ENCODE data around the gene AIDA.

AIDA gene

DNA sequence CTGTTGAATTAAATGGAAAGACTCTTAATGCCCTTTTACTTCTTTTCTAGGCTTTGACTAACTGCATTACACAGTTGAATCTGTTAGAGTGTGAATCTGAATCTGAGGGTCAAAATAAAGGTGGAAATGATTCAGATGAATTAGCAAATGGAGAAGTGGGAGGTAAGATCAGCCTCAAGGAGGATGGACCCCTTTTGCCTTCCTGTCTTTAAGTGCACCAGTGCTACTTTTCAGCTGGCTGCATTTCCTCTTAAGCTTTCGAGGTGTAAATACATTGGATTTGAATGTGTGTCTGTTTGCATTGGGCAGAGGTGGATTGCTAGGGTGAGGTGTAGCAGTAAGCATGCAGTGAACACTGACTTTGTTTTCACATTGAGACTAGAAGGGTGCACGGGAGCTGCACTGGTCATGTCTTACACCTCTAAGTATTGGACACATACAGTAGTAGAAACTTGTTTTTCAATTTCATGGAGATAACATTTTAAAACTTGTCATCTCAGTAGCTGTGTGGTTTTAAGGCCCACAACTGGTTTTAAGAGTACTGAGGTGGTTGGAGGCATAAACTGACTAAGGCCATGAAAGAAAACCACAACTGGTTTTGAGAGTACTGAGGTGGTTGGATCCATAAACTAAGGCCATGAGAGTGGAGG is 59.0 kb downstream of the AIDA start:
- H3K27ac ChIP-seq (replicated peaks) = peak overlapping the region; percentile 81
- no peak for DNase-seq (ENCODE audit: low read depth in 1 of 2, low spot score in 1 of 2)

DNA sequence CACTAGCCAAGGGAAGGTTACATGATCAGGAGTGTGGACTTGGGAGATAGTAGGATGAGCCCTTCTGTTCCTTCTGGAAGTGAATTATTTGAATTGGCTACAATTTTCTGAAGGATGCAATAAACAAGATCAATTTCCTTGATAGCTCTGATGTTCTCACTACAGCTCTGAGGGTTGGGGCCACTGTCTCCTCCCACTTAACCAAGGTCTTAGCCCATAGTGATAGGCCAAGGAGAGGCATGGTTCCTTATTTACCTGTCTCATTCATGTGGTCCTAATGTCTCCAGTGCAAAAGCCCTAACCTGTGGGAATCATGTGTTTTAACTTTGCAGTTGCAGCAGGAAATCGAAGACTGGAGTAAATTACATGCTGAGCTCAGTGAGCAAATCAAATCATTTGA is 59.6 kb downstream of the AIDA start:
- Histone ChIP-seq H3K27me3 (ENCODE audit: insufficient read depth, poor library complexity, severe bottlenecking) (no peaks in the 10 kb centered on the region), H3K4me3 (replicated peaks; ENCODE audit: insufficient read depth, low read length) (no peak overlapping the region), H3K27ac (replicated peaks) (peak overlapping the region; percentile 81; the same call in 1 of the 2 replicates)
- DNase-seq (ENCODE audit: low read depth in 1 of 2, low spot score in 1 of 2) = no peak
- TF ChIP-seq GABPA (IDR thresholded peaks at IDR 0.05; ENCODE audit: low read depth) (no peak), POLR2AphosphoS5 (IDR thresholded peaks at IDR 0.05; ENCODE audit: low read depth) (no peak), SPI1 (IDR thresholded peaks at IDR 0.05; ENCODE audit: borderline replicate concordance, low read depth) (no peak)
- TF ChIP-seq, protein P1, sequence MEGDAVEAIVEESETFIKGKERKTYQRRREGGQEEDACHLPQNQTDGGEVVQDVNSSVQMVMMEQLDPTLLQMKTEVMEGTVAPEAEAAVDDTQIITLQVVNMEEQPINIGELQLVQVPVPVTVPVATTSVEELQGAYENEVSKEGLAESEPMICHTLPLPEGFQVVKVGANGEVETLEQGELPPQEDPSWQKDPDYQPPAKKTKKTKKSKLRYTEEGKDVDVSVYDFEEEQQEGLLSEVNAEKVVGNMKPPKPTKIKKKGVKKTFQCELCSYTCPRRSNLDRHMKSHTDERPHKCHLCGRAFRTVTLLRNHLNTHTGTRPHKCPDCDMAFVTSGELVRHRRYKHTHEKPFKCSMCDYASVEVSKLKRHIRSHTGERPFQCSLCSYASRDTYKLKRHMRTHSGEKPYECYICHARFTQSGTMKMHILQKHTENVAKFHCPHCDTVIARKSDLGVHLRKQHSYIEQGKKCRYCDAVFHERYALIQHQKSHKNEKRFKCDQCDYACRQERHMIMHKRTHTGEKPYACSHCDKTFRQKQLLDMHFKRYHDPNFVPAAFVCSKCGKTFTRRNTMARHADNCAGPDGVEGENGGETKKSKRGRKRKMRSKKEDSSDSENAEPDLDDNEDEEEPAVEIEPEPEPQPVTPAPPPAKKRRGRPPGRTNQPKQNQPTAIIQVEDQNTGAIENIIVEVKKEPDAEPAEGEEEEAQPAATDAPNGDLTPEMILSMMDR (IDR thresholded peaks at IDR 0.05; ENCODE audit: insufficient read depth, low read length) = no peak
- TF ChIP-seq, protein P2, sequence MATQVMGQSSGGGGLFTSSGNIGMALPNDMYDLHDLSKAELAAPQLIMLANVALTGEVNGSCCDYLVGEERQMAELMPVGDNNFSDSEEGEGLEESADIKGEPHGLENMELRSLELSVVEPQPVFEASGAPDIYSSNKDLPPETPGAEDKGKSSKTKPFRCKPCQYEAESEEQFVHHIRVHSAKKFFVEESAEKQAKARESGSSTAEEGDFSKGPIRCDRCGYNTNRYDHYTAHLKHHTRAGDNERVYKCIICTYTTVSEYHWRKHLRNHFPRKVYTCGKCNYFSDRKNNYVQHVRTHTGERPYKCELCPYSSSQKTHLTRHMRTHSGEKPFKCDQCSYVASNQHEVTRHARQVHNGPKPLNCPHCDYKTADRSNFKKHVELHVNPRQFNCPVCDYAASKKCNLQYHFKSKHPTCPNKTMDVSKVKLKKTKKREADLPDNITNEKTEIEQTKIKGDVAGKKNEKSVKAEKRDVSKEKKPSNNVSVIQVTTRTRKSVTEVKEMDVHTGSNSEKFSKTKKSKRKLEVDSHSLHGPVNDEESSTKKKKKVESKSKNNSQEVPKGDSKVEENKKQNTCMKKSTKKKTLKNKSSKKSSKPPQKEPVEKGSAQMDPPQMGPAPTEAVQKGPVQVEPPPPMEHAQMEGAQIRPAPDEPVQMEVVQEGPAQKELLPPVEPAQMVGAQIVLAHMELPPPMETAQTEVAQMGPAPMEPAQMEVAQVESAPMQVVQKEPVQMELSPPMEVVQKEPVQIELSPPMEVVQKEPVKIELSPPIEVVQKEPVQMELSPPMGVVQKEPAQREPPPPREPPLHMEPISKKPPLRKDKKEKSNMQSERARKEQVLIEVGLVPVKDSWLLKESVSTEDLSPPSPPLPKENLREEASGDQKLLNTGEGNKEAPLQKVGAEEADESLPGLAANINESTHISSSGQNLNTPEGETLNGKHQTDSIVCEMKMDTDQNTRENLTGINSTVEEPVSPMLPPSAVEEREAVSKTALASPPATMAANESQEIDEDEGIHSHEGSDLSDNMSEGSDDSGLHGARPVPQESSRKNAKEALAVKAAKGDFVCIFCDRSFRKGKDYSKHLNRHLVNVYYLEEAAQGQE (IDR thresholded peaks at IDR 0.05; ENCODE audit: insufficient replicate concordance, low read depth) = no peak

More for the DNA sequence above, 59.0 kb downstream of the AIDA start:
- H3K27me3 ChIP-seq (ENCODE audit: insufficient read depth, poor library complexity, severe bottlenecking) = no peaks in the 10 kb centered on the region
- no peak overlapping the region for H3K4me3 ChIP-seq (replicated peaks; ENCODE audit: insufficient read depth, low read length)
- TF ChIP-seq SPI1 (IDR thresholded peaks at IDR 0.05; ENCODE audit: borderline replicate concordance, low read depth) = peak; percentile 57; the same call in 1 of the 2 replicates
- TF ChIP-seq, protein P2 (IDR thresholded peaks at IDR 0.05; ENCODE audit: insufficient replicate concordance, low read depth) = no peak

DNA sequence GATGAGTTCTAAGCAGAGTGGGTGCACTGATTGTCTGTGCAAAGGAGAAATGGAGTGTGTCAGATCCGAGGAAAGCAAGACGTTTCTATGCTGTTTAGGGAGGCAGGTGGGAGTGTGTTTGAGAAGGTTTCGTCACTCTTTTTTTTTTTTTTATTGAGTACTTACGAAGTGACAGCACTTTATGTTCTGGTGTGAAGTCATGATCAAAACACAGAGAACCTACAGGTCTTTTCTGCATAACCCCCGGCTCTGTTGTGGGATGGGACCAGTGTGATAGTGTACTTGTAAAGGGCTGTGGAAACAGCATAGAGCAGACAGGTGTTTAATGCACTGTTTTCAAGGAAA is 67.7 kb downstream of the AIDA start:
- DNase-seq (ENCODE audit: low read depth in 1 of 2, low spot score in 1 of 2) = no peak
- peak overlapping the region; percentile 99 for H3K4me3 ChIP-seq (replicated peaks; ENCODE audit: insufficient read depth, low read length)
- peak overlapping the region; percentile 96 for H3K27ac ChIP-seq (replicated peaks)
- no peaks in the 10 kb centered on the region for H3K27me3 ChIP-seq (ENCODE audit: insufficient read depth, poor library complexity, severe bottlenecking)
- TF ChIP-seq GABPA (IDR thresholded peaks at IDR 0.05; ENCODE audit: low read depth) (no peak), SPI1 (IDR thresholded peaks at IDR 0.05; ENCODE audit: borderline replicate concordance, low read depth) (no peak), POLR2AphosphoS5 (IDR thresholded peaks at IDR 0.05; ENCODE audit: low read depth) (no peak)
- TF ChIP-seq, protein P1 (IDR thresholded peaks at IDR 0.05; ENCODE audit: insufficient read depth, low read length) = no peak
- TF ChIP-seq, protein P2 (IDR thresholded peaks at IDR 0.05; ENCODE audit: insufficient replicate concordance, low read depth) = no peak

Data from HL-60 (cell line).